GM12878 (cell line): ENCODE results near the gene MTMR3. TPM values are rescaled to one million over a fixed set of nuclear protein-coding genes. Genes with fewer than 3 reads are reported as not detected.

Experiments used
- ATAC-seq: fragments of 200-7000 bp; cut with Tn5 transposase; 3 replicates; pipeline ENCODE4 v1.9.1; 2020; ENCODE audit warnings: mild to moderate bottlenecking, moderate library complexity
- BruUV-seq: library from RNA; stranded (reverse); fragments of 400-500 nt; replicated peaks from 2 replicates; lab custom pipeline; 2021; lab: Mats Ljungman, UMichigan
- CTCF ChIA-PET: fragments of 300-600 bp; sonication (Branson Sonifier 250); formaldehyde crosslinking; extraction: SDS; loops from one replicate; lab custom pipeline; 2021; ENCODE audit warnings: inconsistent platforms; lab: Yijun Ruan, JAX
- POLR2A ChIA-PET: fragments of 350-600 bp; formaldehyde crosslinking; extraction: SDS; loops from one replicate; lab custom pipeline; 2021; ENCODE audit warnings: inconsistent platforms; lab: Charles Lee
- RAD21 ChIA-PET: fragments of 300-600 bp; sonication (Branson Sonifier 250); formaldehyde crosslinking; loops from one replicate; lab custom pipeline; 2023; ENCODE audit warnings: antibody characterized with exemption; ENCODE audit not compliant: unreplicated experiment; lab: Charles Lee
- SMC1A ChIA-PET: fragments of 300-600 bp; sonication (Branson Sonifier 250); formaldehyde crosslinking; loops from one replicate; lab custom pipeline; 2023; ENCODE audit not compliant: unreplicated experiment, uncharacterized antibody; lab: Charles Lee
- DNase-seq: peaks from one replicate; pipeline ENCODE4 v3.0.0-alpha.2; 2011; ENCODE audit warnings: low read depth, low spot score
- FAIRE-seq: peaks from 3 replicates; lab custom pipeline; 2011; peaks lifted over from hg19 to GRCh38; lab: Jason Lieb, UNC
- H2AFZ ChIP-seq: 2 replicates; pipeline ENCODE4 v1.6.0; 2011; ENCODE audit warnings: low read depth, low read length, control low read depth; ENCODE audit not compliant: control insufficient read depth
- H3K27ac ChIP-seq: 2 replicates; pipeline ENCODE4 v1.5.1; 2011; ENCODE audit warnings: control low read depth; ENCODE audit not compliant: control insufficient read depth, insufficient read depth
- H3K27me3 ChIP-seq, 2 experiments: replicated peaks in 1 of 2; 2 replicates each; pipeline versions ENCODE4 v1.6.0 to v1.6.1; 2011; ENCODE audit warnings: low read length in 1 of 2; ENCODE audit not compliant: control insufficient read depth in 2 of 2, insufficient read depth in 2 of 2
- H3K36me3 ChIP-seq, 2 experiments: 2 replicates each; pipeline ENCODE4 v1.5.1; 2011; ENCODE audit warnings: low read length in 1 of 2; ENCODE audit not compliant: control insufficient read depth in 2 of 2, insufficient read depth in 2 of 2
- H3K4me1 ChIP-seq: 2 replicates; pipeline ENCODE4 v1.6.1; 2011; ENCODE audit warnings: mild to moderate bottlenecking, low read length, moderate library complexity, mixed read lengths; ENCODE audit not compliant: control insufficient read depth, insufficient read depth
- H3K4me2 ChIP-seq: 2 replicates; pipeline ENCODE4 v1.6.0; 2011; ENCODE audit warnings: control low read depth; ENCODE audit not compliant: control insufficient read depth, insufficient read depth
- H3K4me3 ChIP-seq: fragments of 200-600 bp; sonication (generic); 2 replicates; pipeline ENCODE4 v1.5.1; 2016
- H3K79me2 ChIP-seq: 2 replicates; pipeline ENCODE4 v1.6.0; 2011; ENCODE audit warnings: low read length; ENCODE audit not compliant: control insufficient read depth, insufficient read depth
- H3K9ac ChIP-seq: 2 replicates; pipeline ENCODE4 v1.8.0; 2011; ENCODE audit warnings: low read length, control low read depth, mixed read lengths; ENCODE audit not compliant: control insufficient read depth, insufficient read depth
- H3K9me3 ChIP-seq: replicated peaks from 3 replicates; pipeline ENCODE4 v1.5.1; 2011; ENCODE audit warnings: mild to moderate bottlenecking, low read length; ENCODE audit not compliant: control insufficient read depth, insufficient read depth
- H4K20me1 ChIP-seq: 2 replicates; pipeline ENCODE4 v1.6.0; 2011; ENCODE audit not compliant: control insufficient read depth, insufficient read depth
- CBFB ChIP-seq: IDR thresholded peaks from 2 replicates; pipeline ENCODE4 v1.6.1; 2016; ENCODE audit warnings: antibody characterized with exemption, low read depth
- CUX1 ChIP-seq: IDR thresholded peaks from 2 replicates; pipeline ENCODE4 v1.6.1; 2012; ENCODE audit warnings: improper control_type of control experiment, low read depth, low read length; ENCODE audit not compliant: insufficient replicate concordance
- HDAC2 ChIP-seq: fragments of 200-600 bp; sonication (generic); IDR thresholded peaks from 2 replicates; pipeline ENCODE4 v1.6.1; 2017
- KDM1A ChIP-seq: fragments of 200-600 bp; sonication (generic); IDR thresholded peaks from 2 replicates; pipeline ENCODE4 v1.6.1; 2016; ENCODE audit warnings: borderline replicate concordance
- MTA2 ChIP-seq: fragments of 450-650 bp; IDR thresholded peaks from 2 replicates; pipeline ENCODE4 v1.6.1; 2016; ENCODE audit warnings: low read depth, mild to moderate bottlenecking, moderate library complexity
- NKRF ChIP-seq: fragments of 450-650 bp; conservative IDR thresholded peaks from 2 replicates; pipeline ENCODE4 v1.6.1; 2017; ENCODE audit warnings: mild to moderate bottlenecking, moderate library complexity
- POLR2AphosphoS5 ChIP-seq: IDR thresholded peaks from 2 replicates; pipeline ENCODE4 v1.6.1; 2011; ENCODE audit warnings: mild to moderate bottlenecking, low read length, inconsistent platforms
- RAD21 ChIP-seq: IDR thresholded peaks from 2 replicates; pipeline ENCODE4 v1.6.1; 2011; ENCODE audit warnings: mild to moderate bottlenecking, low read depth, low read length, moderate library complexity; ENCODE audit not compliant: insufficient read depth
- RAD51 ChIP-seq: fragments of 450-650 bp; IDR thresholded peaks from 2 replicates; pipeline ENCODE4 v1.6.1; 2016; ENCODE audit warnings: moderate library complexity, mild to moderate bottlenecking, inconsistent platforms
- RB1 ChIP-seq: fragments of 450-650 bp; formaldehyde crosslinking; IDR thresholded peaks from 2 replicates; pipeline ENCODE4 v1.6.1; 2017; ENCODE audit warnings: mild to moderate bottlenecking, borderline replicate concordance
- SMARCA5 ChIP-seq: fragments of 450-650 bp; IDR thresholded peaks from 2 replicates; pipeline ENCODE4 v1.6.1; 2017; ENCODE audit warnings: mild to moderate bottlenecking
- WRNIP1 ChIP-seq: IDR thresholded peaks from 2 replicates; pipeline ENCODE4 v1.6.1; 2011; ENCODE audit warnings: low read depth, low read length, improper control_type of control experiment, borderline replicate concordance
- ZNF217 ChIP-seq: fragments of 450-650 bp; IDR thresholded peaks from 2 replicates; pipeline ENCODE4 v1.6.1; 2017; ENCODE audit warnings: antibody characterized with exemption, mild to moderate bottlenecking
- in situ Hi-C: fragments of 300-500 bp; cut with MboI; formaldehyde crosslinking; loops from 9 replicates; pipeline ENCODE4 v1.14.3; 2018; ENCODE audit warnings: mixed read lengths
- intact Hi-C: fragments of 100-400 bp; cut with micrococcal nuclease; formaldehyde crosslinking; loops from one replicate; pipeline ENCODE4 v1.14.2; 2022; ENCODE audit not compliant: unreplicated experiment
- polyA plus RNA-seq, 11 experiments: library from polyadenylated mRNA; depleted of rRNA in 4 of 11; unstranded in 6 of 11; stranded (reverse) in 5 of 11; fragments of >200 nt; fragmentation: Nextera tagmentation in 4 of 11; fragmentation: Illumina TruSeq in 1 of 11; extraction: Ambion mirVana in 4 of 11; extraction: Trizol in 1 of 11; gene quantifications; 1 replicate in 1 of 11; 2 replicates in 10 of 11; pipeline versions ENCODE4 v1.2.1 to v1.2.3, GENCODE V29; 2011 to 2016; ENCODE audit warnings: inconsistent platforms in 2 of 11, missing spikeins in 2 of 11, low read depth in 1 of 11
- total RNA-seq, 4 experiments: library from RNA; depleted of rRNA in 3 of 4; stranded (reverse); fragments of >200 nt in 3 of 4; fragmentation: Illumina TruSeq in 1 of 4; extraction: Trizol in 1 of 4; gene quantifications; 2 replicates each; pipeline versions ENCODE4 v1.2.1 to v1.2.3, GENCODE V29; 2013 to 2021
- TF ChIP-seq, protein P1 (sequence below): IDR thresholded peaks from 2 replicates; pipeline ENCODE4 v1.6.1; 2012; ENCODE audit warnings: low read depth, low read length, improper control_type of control experiment

Gene MTMR3
- total and polyA plus RNA-seq, 10 of the 15 experiments (the other 5 are each of a cell fraction or from before 2014, with no cell fraction given) = 1.4 to 23.7 (median 10.6) TPM

- TF ChIP-seq KDM1A = no peak
- no peak for TF ChIP-seq CUX1
- no peak for TF ChIP-seq SMARCA5
- TF ChIP-seq RAD51 = no peak
- no peak for TF ChIP-seq WRNIP1
- no peak for TF ChIP-seq MTA2
- TF ChIP-seq RAD21 = no peak
- no peak for TF ChIP-seq HDAC2
- no peak for TF ChIP-seq NKRF
- no peak for TF ChIP-seq CBFB
- no peak for TF ChIP-seq RB1
- no peak for TF ChIP-seq ZNF217
- TF ChIP-seq POLR2AphosphoS5 = no peak
- TF ChIP-seq, protein P1, sequence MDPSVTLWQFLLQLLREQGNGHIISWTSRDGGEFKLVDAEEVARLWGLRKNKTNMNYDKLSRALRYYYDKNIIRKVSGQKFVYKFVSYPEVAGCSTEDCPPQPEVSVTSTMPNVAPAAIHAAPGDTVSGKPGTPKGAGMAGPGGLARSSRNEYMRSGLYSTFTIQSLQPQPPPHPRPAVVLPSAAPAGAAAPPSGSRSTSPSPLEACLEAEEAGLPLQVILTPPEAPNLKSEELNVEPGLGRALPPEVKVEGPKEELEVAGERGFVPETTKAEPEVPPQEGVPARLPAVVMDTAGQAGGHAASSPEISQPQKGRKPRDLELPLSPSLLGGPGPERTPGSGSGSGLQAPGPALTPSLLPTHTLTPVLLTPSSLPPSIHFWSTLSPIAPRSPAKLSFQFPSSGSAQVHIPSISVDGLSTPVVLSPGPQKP = no peak
- SMC1A ChIA-PET = no interaction called here
- FAIRE-seq (no peak), DNase-seq (no peak), ATAC-seq (no peak)
- no peak overlapping the region for H3K4me3 ChIP-seq
- H3K4me1 ChIP-seq = no peaks in the 10 kb centered on the region
- H3K36me3 ChIP-seq = peaks cover 3 to 5% of the 10 kb centered on the region in 2 experiments
- CTCF ChIA-PET = no interaction called here
- no peak overlapping the region for H2AFZ ChIP-seq
- RAD21 ChIA-PET = interaction anchor here (0.9 kb wide), 1 partner anchor 79 kb away, joined by 3 read pairs; no protein-coding TSS in a partner anchor
- H3K9ac ChIP-seq = no peak overlapping the region
- intact Hi-C loops = loop anchor here (5.0 kb wide), 2 partner anchors 172 to 187 kb away; partner anchors contain the start of gene ASCC2
- H4K20me1 ChIP-seq = no peaks in the 10 kb centered on the region; the same call in 1 of the 2 replicates
- no peak overlapping the region for H3K4me2 ChIP-seq
- BruUV-seq = no TSS peak
- POLR2A ChIA-PET = no interaction called here
- H3K27ac ChIP-seq = no peak overlapping the region
- H3K9me3 ChIP-seq = no peaks in the 10 kb centered on the region
- no peaks in the 10 kb centered on the region for H3K79me2 ChIP-seq
- in situ Hi-C loops = no loop called here
- no peaks in the 10 kb centered on the region for H3K27me3 ChIP-seq
Measured at GRCh38 chr22:30009478-30009877, 126.5 kb downstream of the MTMR3 start.
